ENCODE data around the gene ZFPM1. TPM values are rescaled to one million over a fixed set of nuclear protein-coding genes. Genes with fewer than 3 reads are reported as not detected.

The ZFPM1 gene
- total and polyA plus RNA-seq, 10 donors, result 2.3 to 25.3 (median 8.9) TPM

- 91 to 95% (median 94%) methylated on average over 26 of the region's 26 CpGs for WGBS, 5 donors
- Histone ChIP-seq H3K27me3 (replicated peaks in 1 of 7) (no peaks in the 10 kb centered on the region), H3K9me3 (no peaks in the 10 kb centered on the region), H3K4me1 (peaks cover 0 to 85% (median 24%) of the 10 kb centered on the region in 6 donors), H3K27ac (peak overlapping the region in 3 of 8 donors; percentile 12 to 43 (median 23)), H3K4me3 (no peak overlapping the region), H3K36me3 (peaks cover 0 to 99% (median 82%) of the 10 kb centered on the region in 6 donors)
- no peak for DNase-seq
- TF ChIP-seq POLR2A (IDR thresholded peaks at IDR 0.05) (no peak), CTCF (IDR thresholded peaks at IDR 0.05 in 8 of 11, conservative IDR thresholded peaks at IDR 0.05 in 3 of 11) (no peak), POLR2AphosphoS5 (IDR thresholded peaks at IDR 0.05) (peak in 1 of 3 donors; percentile 43)
- intact Hi-C loops (cut with DNase I; ENCODE audit: low total_unique reads), result loop anchor here (10.0 kb wide), 1 partner anchor 126 kb away; the partner anchor contains the start of genes CTU2 and RNF166
Measured at GRCh38 chr16:88578446-88579313, 125.6 kb downstream of the ZFPM1 start.

GRCh38 chr16:88580371-88580770, 127.3 kb downstream of the ZFPM1 start:
- TF ChIP-seq POLR2A (IDR thresholded peaks at IDR 0.05) (no peak), POLR2AphosphoS5 (IDR thresholded peaks at IDR 0.05) (peak in 1 of 3 donors; percentile 28)
- H3K9me3 ChIP-seq, result no peaks in the 10 kb centered on the region
- intact Hi-C loops (cut with DNase I; ENCODE audit: low total_unique reads), result no loop called here
- H3K27ac ChIP-seq, result no peak overlapping the region
- no peaks in the 10 kb centered on the region for H3K27me3 ChIP-seq (replicated peaks in 1 of 7)
- H3K4me3 ChIP-seq, result no peak overlapping the region
- 89 to 95% (median 94%) methylated on average over 15 to 16 of the region's 16 CpGs for WGBS, 5 donors
- no peak for DNase-seq
- H3K4me1 ChIP-seq, result peaks cover 0 to 90% (median 24%) of the 10 kb centered on the region in 6 donors
- peaks cover 0 to 97% (median 78%) of the 10 kb centered on the region in 6 donors for H3K36me3 ChIP-seq

GRCh38 chr16:88581033-88581432, 128.0 kb downstream of the ZFPM1 start:
- 85 to 95% (median 93%) methylated on average over 4 of the region's 4 CpGs for WGBS, 5 donors
- intact Hi-C loops (cut with DNase I; ENCODE audit: low total_unique reads), result no loop called here

GRCh38 chr16:88582912-88583575, 130.0 kb downstream of the ZFPM1 start:
- no peak for DNase-seq
- H3K27me3 ChIP-seq (replicated peaks in 1 of 7), result no peaks in the 10 kb centered on the region
- intact Hi-C loops (cut with DNase I; ENCODE audit: low total_unique reads), result no loop called here
- H3K9me3 ChIP-seq, result no peaks in the 10 kb centered on the region
- H3K4me3 ChIP-seq, result no peak overlapping the region
- H3K36me3 ChIP-seq, result peaks cover 0 to 97% (median 69%) of the 10 kb centered on the region in 6 donors
- TF ChIP-seq POLR2A (IDR thresholded peaks at IDR 0.05) (no peak), POLR2AphosphoS5 (IDR thresholded peaks at IDR 0.05) (no peak), CTCF (IDR thresholded peaks at IDR 0.05 in 8 of 11, conservative IDR thresholded peaks at IDR 0.05 in 3 of 11) (no peak)
- 85 to 91% (median 87%) methylated on average over 14 of the region's 14 CpGs for WGBS, 5 donors
- H3K27ac ChIP-seq, result no peak overlapping the region
- peaks cover 0 to 66% (median 14%) of the 10 kb centered on the region in 6 donors for H3K4me1 ChIP-seq

More at GRCh38 chr16:88581033-88581432, 128.0 kb downstream of the ZFPM1 start:
- no peak for DNase-seq
- Histone ChIP-seq H3K27me3 (replicated peaks in 1 of 7) (no peaks in the 10 kb centered on the region), H3K4me3 (no peak overlapping the region), H3K36me3 (peaks cover 0 to 97% (median 75%) of the 10 kb centered on the region in 6 donors), H3K27ac (no peak overlapping the region), H3K9me3 (no peaks in the 10 kb centered on the region), H3K4me1 (peaks cover 0 to 86% (median 24%) of the 10 kb centered on the region in 6 donors)
- TF ChIP-seq CTCF (IDR thresholded peaks at IDR 0.05 in 8 of 11, conservative IDR thresholded peaks at IDR 0.05 in 3 of 11), result no peak
- no peak for TF ChIP-seq POLR2AphosphoS5 (IDR thresholded peaks at IDR 0.05)
- TF ChIP-seq POLR2A (IDR thresholded peaks at IDR 0.05), result no peak
